IMR-90 (cell line): ENCODE results near the gene GSTO1. TPM values are rescaled to one million over a fixed set of nuclear protein-coding genes. Genes with fewer than 3 reads are reported as not detected.

Experiments
- ATAC-seq: fragments of 200-7000 bp; cut with Tn5 transposase; 2 replicates; pipeline ENCODE4 v1.9.1; 2020; ENCODE audit warnings: low read depth, mild to moderate bottlenecking, moderate library complexity
- BruUV-seq: library from RNA; stranded (reverse); fragments of 400-500 nt; replicated peaks from 2 replicates; lab custom pipeline; 2021; lab: Mats Ljungman, UMichigan
- CTCF ChIA-PET: fragments of 300-600 bp; formaldehyde crosslinking; extraction: SDS; loops from one replicate; lab custom pipeline; 2021; ENCODE audit warnings: antibody characterized with exemption; lab: Yijun Ruan, JAX
- POLR2A ChIA-PET: fragments of 300-600 bp; sonication (Branson Sonifier 250); formaldehyde crosslinking; loops from one replicate; lab custom pipeline; 2022; ENCODE audit warnings: antibody characterized with exemption; ENCODE audit not compliant: unreplicated experiment; lab: Charles Lee
- DNase-seq: peaks from one replicate; pipeline ENCODE4 v3.0.0; 2013
- H2AFZ ChIP-seq: replicated peaks from 2 replicates; pipeline ENCODE3; 2013; ENCODE audit warnings: low read length, mild to moderate bottlenecking; ENCODE audit not compliant: poor library complexity
- H2AK5ac ChIP-seq: 2 replicates; pipeline ENCODE4 v1.6.1; 2013; ENCODE audit warnings: low read depth, low read length, inconsistent platforms
- H2AK9ac ChIP-seq: replicated peaks from 2 replicates; pipeline ENCODE3; 2013; ENCODE audit warnings: mild to moderate bottlenecking, low read depth, low read length, moderate library complexity; ENCODE audit not compliant: poor library complexity
- H2BK120ac ChIP-seq: 2 replicates; pipeline ENCODE4 v1.6.1; 2013; ENCODE audit warnings: low read depth, low read length, inconsistent platforms
- H2BK15ac ChIP-seq: 3 replicates; pipeline ENCODE4 v1.6.1; 2013; ENCODE audit warnings: low read depth, low read length, inconsistent platforms
- H2BK20ac ChIP-seq: 2 replicates; pipeline ENCODE4 v1.6.1; 2013; ENCODE audit warnings: low read depth, mild to moderate bottlenecking, inconsistent platforms, low read length, moderate library complexity
- H2BK5ac ChIP-seq: 2 replicates; pipeline ENCODE4 v1.6.1; 2013; ENCODE audit warnings: mild to moderate bottlenecking, low read depth, low read length, inconsistent platforms; ENCODE audit not compliant: poor library complexity, severe bottlenecking
- H3K14ac ChIP-seq: replicated peaks from 2 replicates; pipeline ENCODE4 v1.6.1; 2013; ENCODE audit warnings: low read depth, low read length, inconsistent platforms
- H3K18ac ChIP-seq: 2 replicates; pipeline ENCODE4 v1.6.1; 2013; ENCODE audit warnings: low read depth, low read length, control low read depth
- H3K23ac ChIP-seq: 2 replicates; pipeline ENCODE4 v1.6.1; 2013; ENCODE audit warnings: low read depth, low read length, inconsistent platforms
- H3K27ac ChIP-seq: 2 replicates; pipeline ENCODE4 v1.5.1; 2013; ENCODE audit warnings: mild to moderate bottlenecking, control low read depth, low read length; ENCODE audit not compliant: insufficient read depth
- H3K27me3 ChIP-seq: 2 replicates; pipeline ENCODE4 v1.6.1; 2013; ENCODE audit warnings: low read length; ENCODE audit not compliant: control insufficient read depth, insufficient read depth
- H3K36me3 ChIP-seq: 2 replicates; pipeline ENCODE4 v1.6.1; 2013; ENCODE audit warnings: low read length, mixed read lengths; ENCODE audit not compliant: control insufficient read depth, insufficient read depth
- H3K4ac ChIP-seq: 2 replicates; pipeline ENCODE4 v1.6.1; 2013; ENCODE audit warnings: low read depth, low read length, inconsistent platforms
- H3K4me1 ChIP-seq: 2 replicates; pipeline ENCODE4 v1.6.1; 2013; ENCODE audit warnings: low read length, mixed read lengths; ENCODE audit not compliant: control insufficient read depth, insufficient read depth
- H3K4me2 ChIP-seq: 2 replicates; pipeline ENCODE4 v1.6.1; 2013; ENCODE audit warnings: low read depth, mild to moderate bottlenecking, control low read depth, low read length, moderate library complexity
- H3K4me3 ChIP-seq: 2 replicates; pipeline ENCODE4 v1.5.1; 2013; ENCODE audit warnings: low read depth, mild to moderate bottlenecking, control low read depth, low read length, moderate library complexity; ENCODE audit not compliant: insufficient read depth
- H3K56ac ChIP-seq: 2 replicates; pipeline ENCODE4 v1.6.1; 2013; ENCODE audit warnings: low read length, inconsistent platforms; ENCODE audit not compliant: insufficient read depth; ENCODE audit errors: extremely low read depth
- H3K79me1 ChIP-seq, 2 experiments: 2 replicates each; pipeline ENCODE4 v1.6.1; 2013; ENCODE audit warnings: low read length in 2 of 2, inconsistent platforms in 1 of 2, low read depth in 1 of 2
- H3K9ac ChIP-seq: 2 replicates; pipeline ENCODE4 v1.6.1; 2013; ENCODE audit warnings: low read depth, low read length, control low read depth
- H3K9me1 ChIP-seq: 2 replicates; pipeline ENCODE4 v1.6.1; 2013; ENCODE audit warnings: low read length, inconsistent platforms; ENCODE audit not compliant: insufficient read depth
- H3K9me3 ChIP-seq: 2 replicates; pipeline ENCODE4 v1.6.1; 2013; ENCODE audit warnings: low read length; ENCODE audit not compliant: control insufficient read depth, insufficient read depth
- H4K20me1 ChIP-seq: 2 replicates; pipeline ENCODE4 v1.6.1; 2013; ENCODE audit warnings: low read length, inconsistent platforms; ENCODE audit not compliant: insufficient read depth
- H4K5ac ChIP-seq: 2 replicates; pipeline ENCODE4 v1.6.1; 2013; ENCODE audit warnings: mild to moderate bottlenecking, low read depth, low read length, control low read depth
- H4K8ac ChIP-seq, 2 experiments: 2 replicates each; pipeline ENCODE4 v1.6.1; 2013; ENCODE audit warnings: low read depth in 2 of 2, low read length in 2 of 2, control low read depth in 1 of 2, inconsistent platforms in 1 of 2
- H4K91ac ChIP-seq: 2 replicates; pipeline ENCODE4 v1.6.1; 2013; ENCODE audit warnings: low read depth, low read length, inconsistent platforms; ENCODE audit not compliant: insufficient read depth
- ELK1 ChIP-seq: fragments of 150-350 bp; IDR thresholded peaks from 2 replicates; pipeline ENCODE4 v1.6.1; 2016; ENCODE audit warnings: low read depth, mild to moderate bottlenecking, low read length, moderate library complexity, borderline replicate concordance
- MXI1 ChIP-seq: IDR thresholded peaks from 2 replicates; pipeline ENCODE4 v1.6.1; 2012; ENCODE audit warnings: low read depth, mild to moderate bottlenecking, low read length, moderate library complexity, borderline replicate concordance
- POLR2A ChIP-seq: IDR thresholded peaks from 2 replicates; pipeline ENCODE4 v1.6.1; 2012; ENCODE audit warnings: mild to moderate bottlenecking, low read depth, low read length
- RCOR1 ChIP-seq: IDR thresholded peaks from 2 replicates; pipeline ENCODE4 v1.6.1; 2012; ENCODE audit warnings: mild to moderate bottlenecking, low read length, improper control_type of control experiment; ENCODE audit not compliant: insufficient replicate concordance
- SMC3 ChIP-seq: fragments of 150-350 bp; IDR thresholded peaks from 2 replicates; pipeline ENCODE4 v1.6.1; 2016; ENCODE audit warnings: low read depth, mild to moderate bottlenecking, antibody characterized with exemption, low read length, moderate library complexity
- WGBS, 2 experiments: methylation state at CpG; one replicate each; pipeline versions ENCODE4 v1.1.5 to v1.1.7; 2013; ENCODE audit warnings: missing lambda C conversion rate in 2 of 2; ENCODE audit not compliant: insufficient read length in 1 of 2; ENCODE audit errors: extremely low coverage in 2 of 2; 5-methylcytosine and 5-hydroxymethylcytosine counted together
- dilution Hi-C: fragments of 300-500 bp; cut with HindIII; formaldehyde crosslinking; loops from one replicate; pipeline ENCODE4 v1.14.3; 2018; ENCODE audit warnings: low sequenced_read_pairs; ENCODE audit not compliant: unreplicated experiment
- in situ Hi-C: fragments of 300-500 bp; cut with MboI; formaldehyde crosslinking; loops from 3 replicates; pipeline ENCODE4 v1.14.3; 2019; ENCODE audit warnings: low sequenced_read_pairs, inconsistent platforms, mixed read lengths
- intact Hi-C: fragments of 100-400 bp; cut with micrococcal nuclease; formaldehyde crosslinking; loops from 2 replicates; pipeline ENCODE4 v1.10.0; 2022
- polyA plus RNA-seq, 3 experiments: library from polyadenylated mRNA; depleted of rRNA; stranded (reverse); fragments of >200 nt; gene quantifications; 2 replicates each; pipeline ENCODE4 v1.2.3, GENCODE V29; 2012; ENCODE audit warnings: low replicate concordance in 1 of 3
- total RNA-seq: library from RNA; depleted of rRNA; stranded (reverse); fragments of >200 nt; gene quantifications from 2 replicates; pipeline ENCODE4 v1.2.3, GENCODE V29; 2012

GSTO1 gene
- total and polyA plus RNA-seq, 2 of the 4 experiments (the other 2 are of a cell fraction), result 186 to 258 TPM

- H3K4me3 ChIP-seq, result no peak overlapping the region
- no peak for ATAC-seq
- H3K14ac ChIP-seq, result no peak overlapping the region
- H3K18ac ChIP-seq, result no peak overlapping the region
- no peak overlapping the region for H3K9ac ChIP-seq
- DNase-seq, result no peak
- no TSS peak for BruUV-seq
- peaks cover 48% of the 10 kb centered on the region for H3K36me3 ChIP-seq
- peak overlapping the region; percentile 39 for H2AK9ac ChIP-seq
- H3K23ac ChIP-seq, result no peak overlapping the region
- H3K27ac ChIP-seq, result no peak overlapping the region
- H3K9me1 ChIP-seq, result peaks cover 59% of the 10 kb centered on the region
- dilution Hi-C loops, result no loop called here
- H3K79me1 ChIP-seq, result peaks cover 30 to 96% of the 10 kb centered on the region in 2 experiments
- ChIA-PET CTCF (interaction anchor here (1.1 kb wide), 1 partner anchor 16 kb away, joined by 3 read pairs; no protein-coding TSS in a partner anchor), POLR2A (interaction anchor here (0.5 kb wide), 1 partner anchor 32 kb away, joined by 13 read pairs; no protein-coding TSS in a partner anchor)
- H3K4ac ChIP-seq, result no peak overlapping the region
- H2BK15ac ChIP-seq, result no peak overlapping the region
- H4K91ac ChIP-seq, result no peak overlapping the region
- in situ Hi-C loops, result no loop called here
- intact Hi-C loops, result no loop called here
- no peak overlapping the region for H2AK5ac ChIP-seq
- no peak overlapping the region for H2BK120ac ChIP-seq
- no peak overlapping the region for H2AFZ ChIP-seq
- no peak for TF ChIP-seq SMC3
- TF ChIP-seq ELK1, result no peak
- TF ChIP-seq MXI1, result no peak
- TF ChIP-seq POLR2A, result no peak
- no peak for TF ChIP-seq RCOR1
- H3K9me3 ChIP-seq, result no peaks in the 10 kb centered on the region
- no peaks in the 10 kb centered on the region for H3K27me3 ChIP-seq
- peaks cover 86% of the 10 kb centered on the region for H4K20me1 ChIP-seq
- H3K4me1 ChIP-seq, result peaks cover 41% of the 10 kb centered on the region
- no peak overlapping the region for H4K5ac ChIP-seq
- no peak overlapping the region for H2BK5ac ChIP-seq
- no peak overlapping the region for H2BK20ac ChIP-seq
- H3K4me2 ChIP-seq, result no peak overlapping the region
- WGBS, 2 experiments, result 95% methylated on average over 34 of the region's 43 CpGs; no CpG with 5 or more reads in 1 of the 2 experiments
- no peak overlapping the region for H3K56ac ChIP-seq
- no peak overlapping the region for H4K8ac ChIP-seq
Observed at GRCh38 chr10:104314591-104315485, 60.1 kb downstream of the GSTO1 start.
